SK-N-SH (cell line): ENCODE results near the gene GABRG3. TPM values are rescaled to one million over a fixed set of nuclear protein-coding genes. Genes with fewer than 3 reads are reported as not detected.

Experiments used
- CTCF ChIA-PET: fragments of 300-600, 350-600 bp; formaldehyde crosslinking; extraction: SDS; loops from one replicate; lab custom pipeline; 2021; lab: Yijun Ruan, JAX
- POLR2A ChIA-PET: fragments of 350-600 bp; sonication (Branson Sonifier 250); formaldehyde crosslinking; extraction: SDS; loops from one replicate; lab custom pipeline; 2020; ENCODE audit warnings: antibody characterized with exemption, inconsistent platforms; lab: Yijun Ruan, JAX
- DNase-seq: peaks from one replicate; pipeline ENCODE4 v3.0.0; 2012
- H2AFZ ChIP-seq: fragments of 200-600 bp; sonication (generic); 2 replicates; pipeline ENCODE4 v1.8.1; 2016; ENCODE audit warnings: antibody characterized with exemption, mild to moderate bottlenecking, low read depth
- H3F3A ChIP-seq: fragments of 200-600 bp; sonication (generic); replicated peaks from 2 replicates; pipeline ENCODE3; 2016; ENCODE audit warnings: antibody characterized with exemption, mild to moderate bottlenecking; ENCODE audit not compliant: insufficient read depth
- H3K27ac ChIP-seq, 2 experiments: fragments of 200-500 bp in 1 of 2; fragments of 200-600 bp in 1 of 2; sonication (Bioruptor generic) in 1 of 2; sonication (generic), shearing (Covaris generic) in 1 of 2; 2 replicates each; pipeline versions ENCODE4 v1.5.1 to v1.6.1; 2014 to 2016; ENCODE audit warnings: low read depth in 2 of 2, inconsistent platforms in 1 of 2, low read length in 1 of 2, mild to moderate bottlenecking in 1 of 2, mixed read lengths in 1 of 2
- H3K27me3 ChIP-seq: fragments of 200-600 bp; sonication (generic), shearing (Covaris generic); 2 replicates; pipeline ENCODE4 v1.6.1; 2016; ENCODE audit warnings: mixed run types; ENCODE audit not compliant: insufficient read depth
- H3K36me3 ChIP-seq, 2 experiments: fragments of 200-500 bp in 1 of 2; fragments of 200-600 bp in 1 of 2; sonication (Bioruptor generic) in 1 of 2; sonication (generic) in 1 of 2; replicated peaks in 1 of 2; 2 replicates each; pipeline versions ENCODE3 to v1.5.1; 2014 to 2016; ENCODE audit warnings: low read length in 1 of 2, mild to moderate bottlenecking in 1 of 2; ENCODE audit not compliant: insufficient read depth in 2 of 2, control insufficient read depth in 1 of 2
- H3K4me1 ChIP-seq, 2 experiments: fragments of 200-500 bp in 1 of 2; fragments of 200-600 bp in 1 of 2; sonication (Bioruptor generic) in 1 of 2; sonication (generic), shearing (Covaris generic) in 1 of 2; 2 replicates each; pipeline versions ENCODE4 v1.5.1 to v1.6.1; 2014 to 2016; ENCODE audit warnings: low read depth in 1 of 2, low read length in 1 of 2, mixed run types in 1 of 2; ENCODE audit not compliant: insufficient read depth in 2 of 2, control insufficient read depth in 1 of 2
- H3K4me2 ChIP-seq: fragments of 200-600 bp; sonication (generic), shearing (Covaris generic); 2 replicates; pipeline ENCODE4 v1.6.1; 2017; ENCODE audit warnings: mixed run types
- H3K4me3 ChIP-seq, 2 experiments: fragments of 200-500 bp in 1 of 2; fragments of 200-600 bp in 1 of 2; sonication (Bioruptor generic) in 1 of 2; sonication (generic), shearing (Covaris generic) in 1 of 2; 2 replicates each; pipeline versions ENCODE4 v1.5.1 to v1.8.1; 2014 to 2016; ENCODE audit warnings: low read depth in 2 of 2, inconsistent platforms in 1 of 2, low read length in 1 of 2, mild to moderate bottlenecking in 1 of 2, mixed read lengths in 1 of 2, moderate library complexity in 1 of 2
- H3K79me2 ChIP-seq: fragments of 200-600 bp; sonication (generic); 2 replicates; pipeline ENCODE4 v1.8.1; 2017; ENCODE audit warnings: mild to moderate bottlenecking; ENCODE audit not compliant: insufficient read depth
- H3K9ac ChIP-seq: fragments of 200-600 bp; sonication (generic); 2 replicates; pipeline ENCODE4 v1.6.1; 2017; ENCODE audit warnings: mixed run types
- H3K9me2 ChIP-seq: fragments of 200-600 bp; sonication (generic); 2 replicates; pipeline ENCODE4 v1.6.1; 2017; ENCODE audit warnings: mixed run types
- H3K9me3 ChIP-seq: fragments of 200-600 bp; sonication (generic); 2 replicates; pipeline ENCODE4 v1.6.1; 2017; ENCODE audit warnings: mixed run types, mild to moderate bottlenecking, moderate library complexity
- H4K20me1 ChIP-seq: fragments of 200-600 bp; sonication (generic); 2 replicates; pipeline ENCODE4 v1.6.1; 2017; ENCODE audit warnings: mild to moderate bottlenecking, mixed run types; ENCODE audit not compliant: insufficient read depth
- CHD2 ChIP-seq: fragments of 150-350 bp; IDR thresholded peaks from 2 replicates; pipeline ENCODE4 v1.6.1; 2018; ENCODE audit warnings: low read length; ENCODE audit not compliant: partially characterized antibody
- FOXM1 ChIP-seq: IDR thresholded peaks from 2 replicates; pipeline ENCODE4 v1.4.0; 2012; ENCODE audit warnings: low read depth, mild to moderate bottlenecking
- GABPA ChIP-seq: IDR thresholded peaks from 2 replicates; pipeline ENCODE4 v1.4.0; 2012; ENCODE audit warnings: low read depth, mild to moderate bottlenecking
- GATA2 ChIP-seq: sonication (generic); formaldehyde crosslinking; IDR thresholded peaks from 2 replicates; pipeline ENCODE4 v1.5.0; 2020; ENCODE audit warnings: mild to moderate bottlenecking, missing genetic modification reagents
- JUND ChIP-seq: IDR thresholded peaks from 2 replicates; pipeline ENCODE4 v1.4.0; 2012
- MEF2A ChIP-seq: IDR thresholded peaks from 2 replicates; pipeline ENCODE4 v1.4.0; 2012; ENCODE audit warnings: low read depth, borderline replicate concordance
- MXI1 ChIP-seq: IDR thresholded peaks from 2 replicates; pipeline ENCODE4 v1.6.1; 2012; ENCODE audit warnings: mild to moderate bottlenecking, low read depth, low read length, improper control_type of control experiment
- POLR2AphosphoS5 ChIP-seq: IDR thresholded peaks from 2 replicates; pipeline ENCODE4 v1.6.1; 2012; ENCODE audit warnings: low read depth, low read length
- RCOR1 ChIP-seq: fragments of 150-350 bp; IDR thresholded peaks from 2 replicates; pipeline ENCODE4 v1.6.1; 2017; ENCODE audit warnings: antibody characterized with exemption, low read length
- RFX5 ChIP-seq: IDR thresholded peaks from 2 replicates; pipeline ENCODE4 v1.6.1; 2012; ENCODE audit warnings: mild to moderate bottlenecking, improper control_type of control experiment, low read length
- RXRA ChIP-seq: IDR thresholded peaks from 2 replicates; pipeline ENCODE4 v1.4.0; 2012; ENCODE audit warnings: low read depth, mild to moderate bottlenecking, borderline replicate concordance
- WGBS: methylation state at CpG from one replicate; pipeline ENCODE4 v1.1.6; 2017; ENCODE audit warnings: low lambda C conversion rate; 5-methylcytosine and 5-hydroxymethylcytosine counted together
- polyA plus RNA-seq, 3 experiments: library from polyadenylated mRNA; depleted of rRNA; stranded (reverse); fragments of >200 nt; gene quantifications; 2 replicates each; pipeline ENCODE4 v1.2.3, GENCODE V29; 2012
- TF ChIP-seq, protein P1 (sequence below): IDR thresholded peaks from 2 replicates; pipeline ENCODE4 v1.4.0; 2012; ENCODE audit warnings: low read depth, borderline replicate concordance
- TF ChIP-seq, protein P2 (sequence below): fragments of 150-350 bp; IDR thresholded peaks from 2 replicates; pipeline ENCODE4 v1.6.1; 2017; ENCODE audit warnings: antibody characterized with exemption, low read length, low read depth, borderline replicate concordance
- TF ChIP-seq, protein P3 (sequence below): IDR thresholded peaks from 2 replicates; pipeline ENCODE4 v1.6.1; 2012; ENCODE audit warnings: mild to moderate bottlenecking, low read depth, low read length, moderate library complexity
- TF ChIP-seq, protein P4 (sequence below): IDR thresholded peaks from 2 replicates; pipeline ENCODE4 v1.4.0; 2012; ENCODE audit warnings: low read depth
- TF ChIP-seq, protein P5 (sequence below): IDR thresholded peaks from 2 replicates; pipeline ENCODE4 v1.4.0; 2012; ENCODE audit warnings: low read depth, borderline replicate concordance

Gene GABRG3
- polyA plus RNA-seq, 1 of the 3 experiments (the other 2 are of a cell fraction) = not detected

DNA sequence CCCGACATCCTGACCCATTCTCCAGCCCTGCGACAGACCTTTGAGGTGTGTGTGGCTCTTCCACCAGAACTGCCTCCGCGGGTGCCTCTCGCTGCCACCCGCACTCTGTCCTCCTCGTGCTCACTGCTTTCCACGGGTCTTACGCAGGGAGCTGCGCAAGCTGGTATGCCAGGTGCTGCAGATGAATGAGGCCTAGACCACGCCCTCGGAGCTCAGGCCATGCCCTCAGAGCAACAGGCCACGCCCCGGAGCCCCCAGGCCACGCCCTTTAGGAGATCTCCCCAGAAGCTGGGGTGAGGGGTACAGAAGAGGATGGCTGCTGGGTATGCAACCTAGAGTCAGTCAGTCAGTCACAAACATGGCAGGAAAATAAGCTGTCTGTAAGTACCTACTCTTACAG, 300.3 kb downstream of the GABRG3 start:
- H2AFZ ChIP-seq = no peak overlapping the region
- ChIA-PET CTCF (interaction anchor here (1.1 kb wide), 1 partner anchor 140 kb away, joined by 3 read pairs; no protein-coding TSS in a partner anchor), POLR2A (no interaction called here)
- H3K9me2 ChIP-seq = no peaks in the 10 kb centered on the region
- H3F3A ChIP-seq = no peaks in the 10 kb centered on the region
- H3K4me1 ChIP-seq = no peaks in the 10 kb centered on the region
- no peaks in the 10 kb centered on the region for H3K36me3 ChIP-seq
- H3K9me3 ChIP-seq = no peaks in the 10 kb centered on the region
- no peak overlapping the region for H3K9ac ChIP-seq
- 52% methylated on average over 6 of the region's 15 CpGs for WGBS
- H3K79me2 ChIP-seq = no peaks in the 10 kb centered on the region
- TF ChIP-seq MXI1 (no peak), RXRA (no peak), RCOR1 (no peak), POLR2AphosphoS5 (no peak), CHD2 (no peak)
- H4K20me1 ChIP-seq = no peaks in the 10 kb centered on the region
- H3K4me3 ChIP-seq = no peak overlapping the region
- no peak overlapping the region for H3K27ac ChIP-seq
- no peak for DNase-seq
- H3K4me2 ChIP-seq = no peak overlapping the region
- no peaks in the 10 kb centered on the region for H3K27me3 ChIP-seq

DNA sequence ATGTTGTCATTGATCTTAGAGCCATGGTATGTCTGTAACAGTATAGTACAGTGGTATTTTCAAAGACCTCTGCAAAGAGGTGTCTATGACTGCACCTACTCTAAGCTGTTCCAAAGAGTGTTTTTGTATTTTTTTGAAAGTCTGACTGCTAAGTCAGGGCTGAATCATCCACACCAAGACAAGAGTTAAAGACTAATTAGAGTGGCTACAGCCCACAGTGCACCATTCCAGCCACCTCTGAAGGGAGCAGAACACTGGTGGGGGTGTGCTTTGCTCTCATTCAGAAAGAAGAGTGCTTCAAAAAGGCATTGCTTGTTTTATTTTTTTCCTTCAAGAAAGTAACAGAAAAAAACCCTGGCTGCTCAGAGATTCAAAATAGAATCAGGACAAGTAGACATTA, 301.4 kb downstream of the GABRG3 start:
- Histone ChIP-seq H3K27ac (no peak overlapping the region), H3K27me3 (no peaks in the 10 kb centered on the region), H3K4me1 (no peaks in the 10 kb centered on the region), H3K9ac (no peak overlapping the region), H4K20me1 (no peaks in the 10 kb centered on the region), H3K4me3 (no peak overlapping the region), H3K9me2 (no peaks in the 10 kb centered on the region), H2AFZ (no peak overlapping the region), H3K36me3 (no peaks in the 10 kb centered on the region), H3F3A (no peaks in the 10 kb centered on the region), H3K4me2 (no peak overlapping the region), H3K9me3 (no peaks in the 10 kb centered on the region), H3K79me2 (no peaks in the 10 kb centered on the region)
- POLR2A ChIA-PET = no interaction called here
- CTCF ChIA-PET = no interaction called here
- no peak for DNase-seq
- TF ChIP-seq GATA2 (CRISPR knock-in tag) (no peak), JUND (no peak), MEF2A (no peak), RFX5 (no peak), FOXM1 (no peak), POLR2AphosphoS5 (no peak), GABPA (no peak), RXRA (no peak)
- TF ChIP-seq, protein P1, sequence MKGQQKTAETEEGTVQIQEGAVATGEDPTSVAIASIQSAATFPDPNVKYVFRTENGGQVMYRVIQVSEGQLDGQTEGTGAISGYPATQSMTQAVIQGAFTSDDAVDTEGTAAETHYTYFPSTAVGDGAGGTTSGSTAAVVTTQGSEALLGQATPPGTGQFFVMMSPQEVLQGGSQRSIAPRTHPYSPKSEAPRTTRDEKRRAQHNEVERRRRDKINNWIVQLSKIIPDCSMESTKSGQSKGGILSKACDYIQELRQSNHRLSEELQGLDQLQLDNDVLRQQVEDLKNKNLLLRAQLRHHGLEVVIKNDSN = no peak
- TF ChIP-seq, protein P2, sequence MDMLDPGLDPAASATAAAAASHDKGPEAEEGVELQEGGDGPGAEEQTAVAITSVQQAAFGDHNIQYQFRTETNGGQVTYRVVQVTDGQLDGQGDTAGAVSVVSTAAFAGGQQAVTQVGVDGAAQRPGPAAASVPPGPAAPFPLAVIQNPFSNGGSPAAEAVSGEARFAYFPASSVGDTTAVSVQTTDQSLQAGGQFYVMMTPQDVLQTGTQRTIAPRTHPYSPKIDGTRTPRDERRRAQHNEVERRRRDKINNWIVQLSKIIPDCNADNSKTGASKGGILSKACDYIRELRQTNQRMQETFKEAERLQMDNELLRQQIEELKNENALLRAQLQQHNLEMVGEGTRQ = no peak
- TF ChIP-seq, protein P3, sequence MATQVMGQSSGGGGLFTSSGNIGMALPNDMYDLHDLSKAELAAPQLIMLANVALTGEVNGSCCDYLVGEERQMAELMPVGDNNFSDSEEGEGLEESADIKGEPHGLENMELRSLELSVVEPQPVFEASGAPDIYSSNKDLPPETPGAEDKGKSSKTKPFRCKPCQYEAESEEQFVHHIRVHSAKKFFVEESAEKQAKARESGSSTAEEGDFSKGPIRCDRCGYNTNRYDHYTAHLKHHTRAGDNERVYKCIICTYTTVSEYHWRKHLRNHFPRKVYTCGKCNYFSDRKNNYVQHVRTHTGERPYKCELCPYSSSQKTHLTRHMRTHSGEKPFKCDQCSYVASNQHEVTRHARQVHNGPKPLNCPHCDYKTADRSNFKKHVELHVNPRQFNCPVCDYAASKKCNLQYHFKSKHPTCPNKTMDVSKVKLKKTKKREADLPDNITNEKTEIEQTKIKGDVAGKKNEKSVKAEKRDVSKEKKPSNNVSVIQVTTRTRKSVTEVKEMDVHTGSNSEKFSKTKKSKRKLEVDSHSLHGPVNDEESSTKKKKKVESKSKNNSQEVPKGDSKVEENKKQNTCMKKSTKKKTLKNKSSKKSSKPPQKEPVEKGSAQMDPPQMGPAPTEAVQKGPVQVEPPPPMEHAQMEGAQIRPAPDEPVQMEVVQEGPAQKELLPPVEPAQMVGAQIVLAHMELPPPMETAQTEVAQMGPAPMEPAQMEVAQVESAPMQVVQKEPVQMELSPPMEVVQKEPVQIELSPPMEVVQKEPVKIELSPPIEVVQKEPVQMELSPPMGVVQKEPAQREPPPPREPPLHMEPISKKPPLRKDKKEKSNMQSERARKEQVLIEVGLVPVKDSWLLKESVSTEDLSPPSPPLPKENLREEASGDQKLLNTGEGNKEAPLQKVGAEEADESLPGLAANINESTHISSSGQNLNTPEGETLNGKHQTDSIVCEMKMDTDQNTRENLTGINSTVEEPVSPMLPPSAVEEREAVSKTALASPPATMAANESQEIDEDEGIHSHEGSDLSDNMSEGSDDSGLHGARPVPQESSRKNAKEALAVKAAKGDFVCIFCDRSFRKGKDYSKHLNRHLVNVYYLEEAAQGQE = no peak
- TF ChIP-seq, protein P4, sequence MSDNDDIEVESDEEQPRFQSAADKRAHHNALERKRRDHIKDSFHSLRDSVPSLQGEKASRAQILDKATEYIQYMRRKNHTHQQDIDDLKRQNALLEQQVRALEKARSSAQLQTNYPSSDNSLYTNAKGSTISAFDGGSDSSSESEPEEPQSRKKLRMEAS = no peak
- TF ChIP-seq, protein P5, sequence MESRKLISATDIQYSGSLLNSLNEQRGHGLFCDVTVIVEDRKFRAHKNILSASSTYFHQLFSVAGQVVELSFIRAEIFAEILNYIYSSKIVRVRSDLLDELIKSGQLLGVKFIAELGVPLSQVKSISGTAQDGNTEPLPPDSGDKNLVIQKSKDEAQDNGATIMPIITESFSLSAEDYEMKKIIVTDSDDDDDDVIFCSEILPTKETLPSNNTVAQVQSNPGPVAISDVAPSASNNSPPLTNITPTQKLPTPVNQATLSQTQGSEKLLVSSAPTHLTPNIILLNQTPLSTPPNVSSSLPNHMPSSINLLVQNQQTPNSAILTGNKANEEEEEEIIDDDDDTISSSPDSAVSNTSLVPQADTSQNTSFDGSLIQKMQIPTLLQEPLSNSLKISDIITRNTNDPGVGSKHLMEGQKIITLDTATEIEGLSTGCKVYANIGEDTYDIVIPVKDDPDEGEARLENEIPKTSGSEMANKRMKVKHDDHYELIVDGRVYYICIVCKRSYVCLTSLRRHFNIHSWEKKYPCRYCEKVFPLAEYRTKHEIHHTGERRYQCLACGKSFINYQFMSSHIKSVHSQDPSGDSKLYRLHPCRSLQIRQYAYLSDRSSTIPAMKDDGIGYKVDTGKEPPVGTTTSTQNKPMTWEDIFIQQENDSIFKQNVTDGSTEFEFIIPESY = no peak
